ENCODE results near the gene SLC44A3.
"Not testable (repeated sequence)": the region's sequence is repeated elsewhere in the genome, so short reads cannot be mapped to it uniquely, and the experiment has no call there.

SLC44A3 gene

GRCh38 chr1:94936861-94937620 lies 116.9 kb downstream of the SLC44A3 start:
- no peak for DNase-seq

DNA sequence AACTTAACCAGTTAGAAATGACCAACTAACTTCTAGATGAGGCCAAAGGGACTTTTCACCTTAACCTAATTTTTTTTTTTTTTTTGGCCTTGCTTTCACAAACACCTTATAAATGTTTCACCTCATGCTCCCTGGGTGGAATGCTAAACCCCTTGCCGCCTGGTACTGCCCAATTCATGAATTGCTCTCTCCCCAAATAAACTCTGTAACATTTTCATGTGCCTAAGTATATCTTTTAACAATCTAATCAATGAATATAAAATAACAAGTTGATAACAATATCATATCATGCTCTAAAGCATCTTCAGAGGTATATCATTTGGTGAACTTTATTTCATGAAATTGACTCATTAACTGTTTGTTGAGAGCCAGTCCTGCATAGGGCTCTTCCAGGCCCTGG lies 117.7 kb downstream of the SLC44A3 start:
- no peak for DNase-seq

DNA sequence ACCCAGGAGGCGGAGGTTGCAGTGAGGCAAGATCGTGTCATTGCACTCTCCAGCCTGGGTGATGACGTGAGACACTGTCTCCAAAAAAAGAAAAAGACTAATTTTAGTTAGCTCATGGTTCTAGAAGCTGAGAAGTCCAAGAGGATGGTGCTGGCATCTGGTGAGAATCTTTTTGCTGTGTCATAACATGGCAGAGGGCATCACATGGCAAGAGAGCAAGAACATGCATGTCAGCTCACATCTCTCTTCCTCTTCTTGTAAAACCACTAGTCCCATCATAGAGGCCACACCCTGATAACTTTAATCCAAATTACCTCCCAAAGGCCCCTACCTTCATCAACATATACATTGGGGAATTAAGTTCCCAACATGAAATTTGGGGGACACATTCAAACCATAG lies 120.6 kb downstream of the SLC44A3 start:
- DNase-seq, result no peak

DNA sequence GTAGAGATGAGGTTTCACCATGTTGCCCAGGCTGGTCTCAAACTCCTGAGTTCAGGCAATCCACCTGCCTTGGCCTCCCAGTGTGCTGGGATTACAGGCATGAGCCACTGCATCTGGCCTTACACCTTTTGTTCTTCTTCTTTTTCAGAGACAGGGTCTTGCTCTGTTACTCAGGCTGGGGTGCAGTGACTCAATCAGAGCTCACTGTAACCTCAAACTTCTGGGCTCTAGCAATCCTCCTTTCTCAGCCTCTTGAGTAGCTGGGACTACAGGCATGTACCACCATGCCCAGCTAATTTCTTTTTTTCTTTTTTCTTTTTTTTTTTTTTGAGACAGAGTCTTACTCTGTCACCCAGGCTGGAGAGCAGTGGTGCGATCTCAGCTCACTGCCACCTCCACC lies 121.3 kb downstream of the SLC44A3 start:
- DNase-seq, result not testable (repeated sequence)

DNA sequence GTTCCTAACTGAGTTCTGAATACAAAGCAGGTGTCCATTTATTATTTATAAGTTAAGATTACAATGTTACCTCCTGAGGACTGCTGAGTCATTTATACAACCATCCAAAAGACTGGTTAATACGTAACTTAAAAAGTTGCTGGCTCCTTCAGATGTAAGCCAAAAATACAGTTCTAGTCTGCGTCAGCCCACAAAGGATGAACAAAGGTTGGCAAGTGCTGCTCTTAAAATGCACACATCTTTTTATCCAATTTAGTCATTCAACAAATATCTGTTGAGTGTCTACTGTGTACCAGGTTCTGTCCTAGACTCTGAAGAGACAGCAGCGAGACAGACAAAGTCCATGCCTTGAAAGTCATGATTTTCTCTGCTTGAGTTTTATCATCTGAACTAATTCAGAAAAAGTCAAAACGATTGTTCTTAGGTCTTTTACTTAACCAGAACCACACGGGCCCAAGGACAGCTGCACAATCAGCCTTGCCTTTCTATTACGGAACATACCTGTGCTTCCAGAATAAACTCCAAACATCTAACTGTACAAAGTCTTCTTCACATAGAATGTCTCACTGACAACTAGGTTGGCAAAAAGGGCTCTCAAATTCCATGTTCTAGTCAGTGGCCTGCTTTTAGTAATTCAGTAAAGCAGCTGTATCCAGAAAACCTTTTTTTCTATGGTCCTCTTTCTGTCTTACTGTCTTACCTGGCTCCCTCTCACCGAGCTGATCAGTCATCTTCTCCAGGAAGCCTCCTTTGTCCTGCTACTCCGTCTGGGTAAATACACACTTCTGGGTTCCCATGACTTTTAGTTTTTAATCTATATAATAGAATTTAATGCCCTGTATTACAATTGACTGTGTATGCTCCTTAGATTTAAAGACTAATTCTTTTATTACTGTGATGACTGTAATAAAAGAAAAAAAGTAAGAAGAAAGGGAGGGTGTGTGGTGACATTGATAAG lies 122.3 kb downstream of the SLC44A3 start:
- DNase-seq, result no peak
